HG03442 (cell line): ENCODE measurements around the gene FAM3A.
"Not testable (repeated sequence)": the region's sequence is repeated elsewhere in the genome, so short reads cannot be mapped to it uniquely, and the experiment has no call there.

Source experiments
- ATAC-seq: cut with Tn5 transposase; IDR thresholded peaks from one replicate; pipeline ENCODE4 v1.9.1; 2021; ENCODE audit warnings: mild to moderate bottlenecking, moderate library complexity; ENCODE audit not compliant: unreplicated experiment

The FAM3A gene

DNA sequence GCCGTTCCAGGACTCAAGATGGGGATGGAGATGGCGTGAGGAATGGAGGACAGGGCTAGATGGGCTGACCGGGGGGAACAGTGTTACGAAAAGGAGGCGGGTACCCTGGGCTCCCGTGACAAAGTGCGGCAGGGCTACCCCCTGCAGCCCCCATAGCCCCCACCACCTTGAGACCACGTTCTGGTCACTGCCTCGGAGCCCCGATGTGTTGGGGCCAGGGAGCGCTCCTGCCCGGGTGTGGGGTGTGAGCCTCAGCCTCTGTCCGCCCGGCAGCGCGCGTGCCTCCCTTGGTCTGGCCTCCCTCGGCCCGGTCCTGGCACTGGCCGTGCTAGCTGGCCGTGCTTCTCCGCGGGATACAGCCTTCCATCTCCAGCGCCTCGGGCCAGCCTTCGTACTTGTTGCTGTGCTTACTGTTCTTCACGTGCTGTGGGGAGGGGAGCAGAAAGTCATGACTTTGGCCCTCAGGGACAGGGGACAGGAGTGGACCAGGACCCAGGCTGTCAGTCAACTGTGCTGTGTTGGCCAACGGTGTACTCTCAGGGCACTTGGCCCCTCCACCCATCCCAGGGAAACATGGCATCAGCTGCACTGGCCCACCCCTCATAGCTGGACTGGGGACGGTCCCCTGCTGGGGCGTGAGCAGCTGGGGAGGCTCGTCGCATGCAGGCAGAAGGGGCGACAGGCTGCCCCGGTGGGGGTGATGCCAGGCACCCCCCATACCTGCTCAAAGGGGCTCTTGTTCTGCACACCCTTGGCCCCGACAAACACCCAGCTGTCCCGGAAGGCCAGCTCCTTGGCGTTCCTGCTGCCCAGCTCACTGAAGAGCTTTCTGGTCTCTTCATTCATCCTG lies 9.3 kb downstream of the FAM3A start:
- no peak for ATAC-seq

DNA sequence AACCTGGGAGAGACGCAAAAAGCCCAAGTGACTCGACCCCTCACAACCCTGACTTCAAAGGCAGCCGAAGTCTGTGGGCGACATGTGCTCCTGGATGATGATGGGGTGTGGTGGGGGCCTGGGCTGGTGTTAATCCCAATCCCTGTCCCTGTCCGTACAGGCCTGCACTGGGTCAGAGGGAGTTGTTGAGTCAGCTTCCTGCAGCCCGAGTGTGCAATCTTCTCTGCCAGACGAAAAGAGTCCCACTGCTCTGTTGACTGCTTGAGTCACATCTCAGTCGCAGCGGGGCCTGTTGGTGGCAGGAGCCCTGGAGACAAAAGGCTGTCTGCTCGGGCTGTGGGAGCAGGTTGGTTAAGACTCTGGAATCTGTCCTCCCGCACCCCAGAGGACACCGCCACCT lies 10.3 kb downstream of the FAM3A start:
- ATAC-seq = no peak

GRCh38 chrX:154502989-154503388 lies 13.0 kb downstream of the FAM3A start:
- ATAC-seq = no peak

GRCh38 chrX:154502098-154502497 lies 13.9 kb downstream of the FAM3A start:
- no peak for ATAC-seq

DNA sequence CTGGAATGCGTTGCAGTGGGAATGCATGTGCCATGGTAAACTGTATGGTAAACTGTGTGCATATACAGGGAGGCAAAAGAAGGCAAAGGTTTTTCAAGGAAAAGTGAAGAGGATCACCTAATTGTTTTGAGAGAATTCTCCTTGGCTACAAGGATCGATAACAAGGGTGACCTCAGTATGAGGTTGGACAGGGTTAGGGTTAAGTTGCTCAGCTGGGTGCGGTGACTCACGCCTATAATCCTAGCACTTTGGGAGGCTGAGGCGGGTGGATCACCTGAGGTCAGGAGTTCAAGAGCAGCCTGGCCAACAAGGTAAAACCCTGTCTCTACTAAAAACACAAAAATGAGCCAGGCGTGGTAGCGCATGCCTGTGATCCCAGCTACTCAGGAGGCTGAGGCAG lies 14.6 kb downstream of the FAM3A start:
- ATAC-seq = not testable (repeated sequence)

GRCh38 chrX:154496591-154497137 lies 19.4 kb downstream of the FAM3A start:
- ATAC-seq = not testable (repeated sequence)

DNA sequence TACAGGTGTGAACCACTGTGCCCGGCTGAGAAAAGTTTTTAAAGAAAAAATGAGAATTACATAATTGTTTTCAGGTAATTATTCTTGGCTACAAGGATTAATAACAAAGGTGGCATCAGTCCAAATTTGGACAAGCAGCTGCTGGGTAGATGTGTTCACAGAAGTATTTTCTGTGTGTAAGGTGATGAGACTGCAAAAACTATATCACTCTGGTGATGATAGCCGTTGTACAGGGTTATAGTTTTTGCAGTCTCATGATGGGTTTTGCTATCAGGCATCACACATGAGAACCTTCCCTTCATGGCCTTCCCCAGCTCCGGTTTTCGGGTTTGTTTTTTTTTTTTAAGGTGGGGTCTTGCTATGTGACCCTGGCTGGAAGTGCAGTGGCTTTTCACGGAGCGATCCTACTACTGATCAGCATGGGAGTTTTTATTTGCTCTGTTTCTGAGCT lies 20.5 kb downstream of the FAM3A start:
- ATAC-seq = no peak

GRCh38 chrX:154494715-154495114 lies 21.3 kb downstream of the FAM3A start:
- no peak for ATAC-seq

- peak; percentile 80 for ATAC-seq
Measured at GRCh38 chrX:154490414-154491083, 25.5 kb downstream of the FAM3A start, which contains the start of gene SLC10A3. SLC10A3 (minus strand) TSS chrX:154490629; CDS start chrX:154488940, 1,689 bp downstream.

DNA sequence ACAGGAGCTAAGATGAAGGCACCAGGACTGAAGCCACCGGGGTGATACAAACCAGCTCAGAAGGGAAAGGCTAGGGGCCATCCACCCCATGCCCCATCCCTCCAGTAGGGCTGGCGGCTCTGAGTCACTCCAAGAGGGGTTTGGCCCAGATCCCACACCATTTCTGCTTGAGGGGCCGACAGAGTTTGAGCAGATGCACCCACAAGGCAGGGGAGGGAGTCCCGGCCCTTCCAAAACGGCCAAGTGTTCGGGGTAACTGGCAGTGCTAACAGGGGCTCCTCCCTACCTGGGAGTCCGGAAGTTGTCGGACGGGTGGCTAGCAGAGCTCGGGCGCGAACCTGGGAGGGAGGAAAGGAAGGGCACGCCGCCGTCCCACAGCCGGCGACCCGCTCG lies 26.0 kb downstream of the FAM3A start:
- peak; percentile 7 for ATAC-seq

GRCh38 chrX:154489182-154489581 lies 26.9 kb downstream of the FAM3A start:
- no peak for ATAC-seq

DNA sequence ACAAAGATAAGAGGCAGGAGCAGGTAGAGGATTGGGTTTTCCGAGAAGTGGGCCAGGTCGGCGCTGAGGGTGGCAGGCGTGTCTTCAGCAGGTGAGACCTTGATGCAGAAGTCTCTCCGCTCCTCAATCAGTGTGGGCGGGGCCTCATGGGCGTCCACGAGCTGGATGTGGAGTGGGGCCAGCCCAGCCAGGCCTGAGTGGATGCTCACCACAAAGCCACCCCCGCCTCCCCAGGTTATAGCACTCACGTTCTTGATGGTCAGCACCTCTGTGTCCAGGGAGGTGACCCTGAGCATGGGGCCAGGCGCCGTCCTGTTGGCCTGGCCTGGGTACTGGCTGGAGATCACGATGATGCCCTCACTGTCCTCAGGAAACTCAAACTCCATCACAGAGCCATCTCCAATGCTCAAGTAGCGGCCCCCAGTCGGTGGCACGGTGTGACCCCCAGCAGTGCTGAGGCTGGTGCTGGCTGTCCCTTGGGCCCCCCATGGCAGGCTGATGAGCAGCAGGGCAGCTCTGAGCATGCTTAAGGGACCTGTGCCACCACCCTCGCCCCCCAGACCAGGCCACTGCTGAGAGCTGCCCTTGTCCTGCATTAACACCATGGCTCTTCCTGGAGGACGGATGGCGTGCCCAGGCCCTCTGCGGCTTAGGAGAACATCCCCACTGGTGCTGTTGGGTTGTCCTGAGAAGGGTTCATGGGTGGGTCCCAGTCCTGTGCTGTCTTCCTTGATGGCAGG lies 27.5 kb downstream of the FAM3A start:
- no peak for ATAC-seq

DNA sequence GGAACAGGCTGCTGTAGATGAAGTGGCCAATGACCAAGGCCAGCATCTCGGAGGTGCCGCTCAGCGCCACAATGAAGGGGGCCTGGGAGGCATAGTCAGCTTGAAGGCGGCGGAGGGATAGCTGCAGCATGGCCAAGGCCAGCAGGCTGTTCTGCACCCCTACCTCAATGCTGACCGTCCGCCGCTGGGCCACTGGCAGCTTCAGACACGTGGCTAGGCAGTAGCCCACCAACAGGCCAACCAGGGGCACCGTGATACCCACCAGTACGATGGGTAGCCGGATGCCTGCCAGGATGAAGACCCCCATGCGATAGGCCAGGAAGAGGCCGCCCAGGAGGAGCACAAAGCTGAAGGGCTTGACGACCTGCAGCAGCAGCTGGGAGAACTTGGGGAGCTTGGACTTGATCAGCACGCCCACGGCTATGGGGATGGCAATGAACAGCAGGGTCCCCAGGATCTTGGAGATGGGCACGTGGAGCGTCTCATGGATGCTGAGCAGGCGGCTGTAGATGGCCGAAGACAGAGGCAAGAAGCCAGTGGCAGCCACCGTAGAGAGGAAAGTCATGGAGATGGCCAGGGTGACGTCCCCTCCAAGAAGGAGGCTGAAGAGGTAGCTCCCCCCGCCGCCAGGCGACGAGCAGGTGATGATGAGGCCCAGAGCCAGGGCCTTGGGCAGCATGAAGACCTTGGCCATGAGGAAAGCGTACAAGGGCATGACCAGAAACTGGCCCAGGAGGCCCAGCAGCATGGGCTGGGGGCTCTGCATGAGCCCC lies 28.3 kb downstream of the FAM3A start:
- ATAC-seq = no peak

DNA sequence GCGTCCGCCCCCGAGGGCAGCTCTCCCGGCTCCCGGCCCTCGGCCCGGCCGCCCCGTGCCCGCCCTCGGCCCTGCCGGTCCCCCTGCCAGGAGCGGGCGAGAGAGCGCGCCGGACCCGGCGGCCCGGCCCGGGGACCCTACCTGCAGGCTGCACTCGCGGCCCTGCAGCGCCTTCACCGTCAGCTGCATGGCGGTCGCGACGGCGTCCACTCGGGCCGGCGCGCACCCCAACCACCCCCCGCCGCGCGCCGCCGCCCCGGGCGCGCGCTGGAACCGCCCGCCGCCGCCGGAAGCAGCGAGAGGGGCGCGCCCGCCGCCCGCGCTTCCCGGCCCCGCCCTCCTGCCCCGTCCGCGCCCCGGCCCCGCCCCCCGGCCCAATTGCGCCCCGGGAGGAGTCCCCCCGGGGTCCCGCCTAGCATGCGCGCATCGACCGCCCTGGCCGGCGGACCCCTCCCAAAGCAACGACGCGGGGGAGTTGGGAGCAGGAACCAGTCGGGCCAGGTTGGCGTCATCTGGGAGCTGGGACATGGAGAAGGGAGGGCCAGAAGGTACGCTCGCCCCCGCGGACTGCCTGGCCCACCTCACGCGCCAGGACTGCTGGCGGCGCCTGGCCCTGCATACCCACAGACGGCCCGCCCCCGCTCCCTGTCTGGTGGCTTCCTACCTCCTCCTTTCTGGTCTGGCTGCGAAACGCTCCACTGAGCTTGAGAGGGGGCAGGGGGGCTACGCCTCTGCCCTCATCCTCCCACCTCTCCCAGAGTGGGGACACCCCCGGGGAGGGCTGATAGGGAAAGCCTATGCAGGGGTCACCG lies 29.4 kb downstream of the FAM3A start, which contains the start of gene UBL4A:
TSS of gene UBL4A (minus strand) at position 220 of the 812 bp plus-strand sequence. CDS start at position 189, 31 bp downstream.
- peak; percentile 28 for ATAC-seq

GRCh38 chrX:154486052-154486395 lies 30.0 kb downstream of the FAM3A start:
- ATAC-seq = peak; percentile 7

DNA sequence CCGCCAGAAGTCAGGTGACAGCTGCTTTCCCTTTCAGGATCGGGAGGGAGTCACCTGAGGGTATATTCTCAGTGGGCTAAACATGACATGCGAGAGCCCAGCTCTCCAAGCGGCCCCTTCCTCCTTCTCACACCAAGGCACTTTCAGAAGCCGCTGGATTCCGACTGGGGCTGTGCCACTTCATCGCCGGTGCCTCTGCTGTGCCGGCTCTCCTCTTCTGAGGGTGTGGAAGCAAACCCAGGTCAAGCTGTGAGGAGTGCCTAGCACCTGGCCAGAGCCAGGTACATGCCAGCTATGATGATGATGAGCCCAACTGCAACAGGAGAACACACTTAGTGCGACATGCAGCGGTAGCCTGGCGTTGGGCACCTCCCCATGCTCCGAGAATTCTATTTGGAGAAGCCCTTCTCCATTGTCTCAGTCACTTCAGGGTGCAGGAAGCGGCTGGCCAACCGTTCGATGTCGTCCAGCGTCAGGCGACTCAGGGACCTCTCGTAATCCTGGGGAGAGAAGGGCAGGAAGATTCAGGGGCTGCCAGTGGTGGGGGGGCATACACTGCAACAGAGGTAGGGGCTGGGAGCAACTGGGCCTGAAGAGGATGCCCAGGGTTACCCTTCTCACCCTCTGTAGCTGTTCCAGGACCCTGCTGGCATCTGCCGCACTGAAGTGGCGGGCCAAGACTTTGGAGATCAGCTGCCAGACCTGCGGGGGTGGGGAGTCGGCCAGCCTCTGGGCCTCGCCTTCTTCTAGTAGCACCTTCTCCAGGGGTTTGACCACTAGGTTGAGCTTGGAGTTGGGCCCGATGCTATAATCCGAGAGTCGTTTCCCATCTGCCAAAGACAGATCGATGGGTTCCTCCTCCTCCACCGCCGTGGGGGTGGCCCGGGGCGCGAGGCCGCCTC lies 30.6 kb downstream of the FAM3A start:
- ATAC-seq = no peak

GRCh38 chrX:154484255-154485149 lies 31.5 kb downstream of the FAM3A start:
- ATAC-seq = no peak
